ENCODE results near the gene CACNG1. TPM values are rescaled to one million over a fixed set of nuclear protein-coding genes. Genes with fewer than 3 reads are reported as not detected.

Gene CACNG1
- total RNA-seq, 1 experiment from 2014 or later, result not detected

DNA sequence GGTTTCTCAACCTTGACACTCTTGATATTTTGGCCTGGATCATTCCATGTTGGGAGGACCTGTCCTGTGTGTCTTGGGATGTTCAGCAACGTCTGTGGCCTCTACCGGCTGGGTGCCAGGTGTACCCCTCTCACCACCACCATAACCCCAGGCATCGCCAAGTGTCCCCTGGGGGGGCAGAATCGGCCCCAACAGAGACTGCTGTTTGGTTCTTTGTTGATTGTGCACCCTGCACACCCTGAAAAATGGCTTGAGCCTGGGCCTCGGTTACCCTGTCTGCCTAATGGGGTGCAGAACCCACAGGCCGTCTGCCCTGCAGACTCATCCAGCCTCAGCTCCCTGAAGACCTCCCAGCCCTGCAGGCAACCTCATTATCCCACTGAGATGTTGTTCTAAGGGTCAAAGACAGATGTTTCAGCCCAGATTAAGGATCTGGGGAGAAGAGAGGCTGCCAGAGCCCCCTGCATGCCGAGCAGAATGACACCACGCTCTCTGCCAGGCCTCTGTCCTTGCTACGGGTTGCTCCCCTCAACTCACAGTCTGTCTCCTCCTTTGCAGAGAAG lies 9.2 kb downstream of the CACNG1 start:
- Histone ChIP-seq H3K36me3 (ENCODE audit: insufficient read depth, low read length, poor library complexity, severe bottlenecking) (no peaks in the 10 kb centered on the region), H3K27ac (ENCODE audit: low read depth, low read length, poor library complexity, severe bottlenecking) (no peak overlapping the region), H3K4me1 (ENCODE audit: insufficient read depth, low read length, poor library complexity, severe bottlenecking) (no peaks in the 10 kb centered on the region), H3K9me3 (ENCODE audit: low read depth, low read length, poor library complexity, severe bottlenecking) (peaks cover 12% of the 10 kb centered on the region), H3K4me3 (ENCODE audit: low read depth, low read length, poor library complexity, severe bottlenecking) (no peak overlapping the region), H3K27me3 (replicated peaks; ENCODE audit: insufficient read depth, low read depth, low read length, poor library complexity) (no peaks in the 10 kb centered on the region)
- no peak for TF ChIP-seq CTCF (conservative IDR thresholded peaks at IDR 0.05; ENCODE audit: low read depth, low read length)
- TF ChIP-seq EZH2 (IDR thresholded peaks at IDR 0.05; ENCODE audit: borderline replicate concordance, low read depth, low read length, poor library complexity, severe bottlenecking), result no peak
- no peak for DNase-seq (ENCODE audit: low spot score)
- intact Hi-C loops (cut with micrococcal nuclease; ENCODE audit: unreplicated experiment), result no loop called here
- ChIA-PET POLR2A (ENCODE audit: low non-redundant PET) (no interaction called here), CTCF (no interaction called here)
- BruUV-seq (replicated peaks), result no TSS peak

GRCh38 chr17:67054011-67054591 lies 9.7 kb downstream of the CACNG1 start:
- Histone ChIP-seq H3K4me1 (ENCODE audit: insufficient read depth, low read length, poor library complexity, severe bottlenecking) (no peaks in the 10 kb centered on the region), H3K27ac (ENCODE audit: low read depth, low read length, poor library complexity, severe bottlenecking) (no peak overlapping the region), H3K36me3 (ENCODE audit: insufficient read depth, low read length, poor library complexity, severe bottlenecking) (no peaks in the 10 kb centered on the region), H3K27me3 (replicated peaks; ENCODE audit: insufficient read depth, low read depth, low read length, poor library complexity) (no peaks in the 10 kb centered on the region), H3K4me3 (ENCODE audit: low read depth, low read length, poor library complexity, severe bottlenecking) (no peak overlapping the region), H3K9me3 (ENCODE audit: low read depth, low read length, poor library complexity, severe bottlenecking) (peaks cover 7% of the 10 kb centered on the region)
- DNase-seq (ENCODE audit: low spot score), result no peak
- no TSS peak for BruUV-seq (replicated peaks)
- intact Hi-C loops (cut with micrococcal nuclease; ENCODE audit: unreplicated experiment), result no loop called here
- TF ChIP-seq EZH2 (IDR thresholded peaks at IDR 0.05; ENCODE audit: borderline replicate concordance, low read depth, low read length, poor library complexity, severe bottlenecking) (no peak), CTCF (conservative IDR thresholded peaks at IDR 0.05; ENCODE audit: low read depth, low read length) (no peak)
- ChIA-PET CTCF (no interaction called here), POLR2A (ENCODE audit: low non-redundant PET) (no interaction called here)

DNA sequence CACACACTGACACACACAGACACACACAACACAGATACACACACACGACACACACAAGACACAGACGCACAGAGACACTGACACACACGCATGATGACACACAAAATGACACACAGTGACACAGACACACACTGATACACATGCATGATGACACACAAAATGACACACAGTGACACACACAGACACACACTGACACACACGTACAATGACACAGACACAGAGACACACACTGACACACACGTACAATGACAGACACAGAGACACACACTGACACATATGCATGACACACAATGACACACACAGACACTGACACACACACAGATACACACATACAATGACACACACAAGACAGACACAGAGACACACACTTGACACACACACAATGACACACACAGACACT lies 10.3 kb downstream of the CACNG1 start:
- no peaks in the 10 kb centered on the region for H3K36me3 ChIP-seq (ENCODE audit: insufficient read depth, low read length, poor library complexity, severe bottlenecking)
- peaks cover 2% of the 10 kb centered on the region for H3K9me3 ChIP-seq (ENCODE audit: low read depth, low read length, poor library complexity, severe bottlenecking)
- intact Hi-C loops (cut with micrococcal nuclease; ENCODE audit: unreplicated experiment), result no loop called here
- H3K4me3 ChIP-seq (ENCODE audit: low read depth, low read length, poor library complexity, severe bottlenecking), result no peak overlapping the region
- H3K27ac ChIP-seq (ENCODE audit: low read depth, low read length, poor library complexity, severe bottlenecking), result no peak overlapping the region
- ChIA-PET POLR2A (ENCODE audit: low non-redundant PET) (no interaction called here), CTCF (no interaction called here)
- TF ChIP-seq CTCF (conservative IDR thresholded peaks at IDR 0.05; ENCODE audit: low read depth, low read length) (no peak), EZH2 (IDR thresholded peaks at IDR 0.05; ENCODE audit: borderline replicate concordance, low read depth, low read length, poor library complexity, severe bottlenecking) (no peak)
- H3K27me3 ChIP-seq (replicated peaks; ENCODE audit: insufficient read depth, low read depth, low read length, poor library complexity), result no peaks in the 10 kb centered on the region
- H3K4me1 ChIP-seq (ENCODE audit: insufficient read depth, low read length, poor library complexity, severe bottlenecking), result no peaks in the 10 kb centered on the region
- DNase-seq (ENCODE audit: low spot score), result no peak
- no TSS peak for BruUV-seq (replicated peaks)
